ENCODE measurements around the gene COL11A1. TPM values are rescaled to one million over a fixed set of nuclear protein-coding genes. Genes with fewer than 3 reads are reported as not detected.
A peak's percentile ranks its signal among the peaks of the same experiment; 100 is the strongest.

COL11A1 gene
- total RNA-seq, 4 donors from 2014 or later, result 9.8 to 24.3 (median 12.8) TPM

GRCh38 chr1:103002005-103002404 is 106.3 kb downstream of the COL11A1 start:
- no peak overlapping the region for H3K4me3 ChIP-seq
- TF ChIP-seq POLR2A (IDR thresholded peaks at IDR 0.05) (no peak), CTCF (IDR thresholded peaks at IDR 0.05) (no peak), EP300 (IDR thresholded peaks at IDR 0.05) (no peak)
- WGBS, 2 donors, result 67 to 68% methylated on average over 3 of the region's 3 CpGs
- no peaks in the 10 kb centered on the region for H3K27me3 ChIP-seq
- no peaks in the 10 kb centered on the region for H3K4me1 ChIP-seq
- H3K27ac ChIP-seq, result no peak overlapping the region
- no peaks in the 10 kb centered on the region for H3K36me3 ChIP-seq
- no peaks in the 10 kb centered on the region for H3K9me3 ChIP-seq
- DNase-seq (ENCODE audit: low spot score in 2 of 2), result no peak

- no peaks in the 10 kb centered on the region for H3K9me3 ChIP-seq
- DNase-seq (ENCODE audit: low spot score in 2 of 2), result no peak
- H3K36me3 ChIP-seq, result no peaks in the 10 kb centered on the region
- H3K4me3 ChIP-seq, result no peak overlapping the region
- H3K27ac ChIP-seq, result no peak overlapping the region
- no peaks in the 10 kb centered on the region for H3K4me1 ChIP-seq
- no peak for TF ChIP-seq CTCF (IDR thresholded peaks at IDR 0.05)
- TF ChIP-seq POLR2A (IDR thresholded peaks at IDR 0.05), result no peak
- no peak for TF ChIP-seq EP300 (IDR thresholded peaks at IDR 0.05)
- H3K27me3 ChIP-seq, result no peaks in the 10 kb centered on the region
- 89 to 94% methylated on average over 6 of the region's 6 CpGs for WGBS, 2 donors
Measured at GRCh38 chr1:102978874-102979273, 129.4 kb downstream of the COL11A1 start.

GRCh38 chr1:102977292-102977691 is 131.0 kb downstream of the COL11A1 start:
- no peak overlapping the region for H3K27ac ChIP-seq
- H3K27me3 ChIP-seq, result no peaks in the 10 kb centered on the region
- no peak for DNase-seq (ENCODE audit: low spot score in 2 of 2)
- no peaks in the 10 kb centered on the region for H3K36me3 ChIP-seq
- H3K4me3 ChIP-seq, result no peak overlapping the region
- H3K9me3 ChIP-seq, result no peaks in the 10 kb centered on the region
- no peaks in the 10 kb centered on the region for H3K4me1 ChIP-seq
- TF ChIP-seq CTCF (IDR thresholded peaks at IDR 0.05), result no peak
- TF ChIP-seq EP300 (IDR thresholded peaks at IDR 0.05), result no peak
- TF ChIP-seq POLR2A (IDR thresholded peaks at IDR 0.05), result no peak

GRCh38 chr1:102970496-102971078 is 137.7 kb downstream of the COL11A1 start:
- no peaks in the 10 kb centered on the region for H3K9me3 ChIP-seq
- TF ChIP-seq EP300 (IDR thresholded peaks at IDR 0.05), result no peak
- no peak for TF ChIP-seq POLR2A (IDR thresholded peaks at IDR 0.05)
- peak in 4 of 5 experiments; percentile 10 to 46 (median 26) for TF ChIP-seq CTCF (IDR thresholded peaks at IDR 0.05)
- H3K4me3 ChIP-seq, result no peak overlapping the region
- H3K27me3 ChIP-seq, result no peaks in the 10 kb centered on the region
- no peak overlapping the region for H3K27ac ChIP-seq
- 70 to 72% methylated on average over 17 of the region's 17 CpGs for WGBS, 2 donors
- H3K36me3 ChIP-seq, result no peaks in the 10 kb centered on the region
- peak in 1 of 2 donors; percentile 9 for DNase-seq (ENCODE audit: low spot score in 2 of 2)
- H3K4me1 ChIP-seq, result no peaks in the 10 kb centered on the region

- Histone ChIP-seq H3K9me3 (no peaks in the 10 kb centered on the region), H3K4me3 (no peak overlapping the region), H3K36me3 (no peaks in the 10 kb centered on the region), H3K27me3 (no peaks in the 10 kb centered on the region), H3K4me1 (no peaks in the 10 kb centered on the region), H3K27ac (no peak overlapping the region)
- TF ChIP-seq POLR2A (IDR thresholded peaks at IDR 0.05) (no peak), EP300 (IDR thresholded peaks at IDR 0.05) (no peak), CTCF (IDR thresholded peaks at IDR 0.05) (no peak)
- no peak for DNase-seq (ENCODE audit: low spot score in 2 of 2)
- WGBS, 2 donors, result 72 to 77% methylated on average over 1 of the region's 1 CpG
Measured at GRCh38 chr1:102967786-102968185, 140.5 kb downstream of the COL11A1 start.
